Renal cortex interstitium (tissue), 11 donors: ENCODE data around the gene PPP6R1. TPM values are rescaled to one million over a fixed set of nuclear protein-coding genes. Genes with fewer than 3 reads are reported as not detected.

Source experiments
- DNase-seq, 11 donors: peaks; one replicate each; pipeline ENCODE4 v3.0.0-alpha.2; 2013; ENCODE audit warnings: low read depth in 9 of 11, low spot score in 4 of 11; ENCODE audit errors: extremely low read depth in 1 of 11
- polyA plus RNA-seq, 3 donors: library from polyadenylated mRNA; unstranded; fragments of 120-200 nt; gene quantifications; one replicate each; pipeline ENCODE4 v1.2.1, GENCODE V29; 2013; ENCODE audit not compliant: insufficient read length in 3 of 3

The PPP6R1 gene
- polyA plus RNA-seq, 3 donors = 39.3 to 52.1 (median 48.9) TPM

GRCh38 chr19:55287361-55288079, 28.7 kb upstream of the PPP6R1 start:
- no peak for DNase-seq

- DNase-seq = no peak
These were observed 26.5 kb upstream of the PPP6R1 start for GRCh38 chr19:55285229-55285890.

GRCh38 chr19:55284405-55285058, 25.7 kb upstream of the PPP6R1 start:
- no peak for DNase-seq

- peak in 6 of 11 donors; percentile 53 to 73 (median 68) for DNase-seq
These were observed 24.9 kb upstream of the PPP6R1 start, which contains the start of gene BRSK1 for GRCh38 chr19:55283548-55284377. Gene BRSK1 (plus strand): TSS chr19:55283997. CDS start chr19:55284443, 446 bp downstream.

- peak; percentile 87 to 94 (median 90) for DNase-seq
These were observed 21.2 kb upstream of the PPP6R1 start, which contains the start of gene HSPBP1 for GRCh38 chr19:55279770-55280643. Gene HSPBP1 (minus strand): TSS chr19:55280110. CDS start chr19:55279608, 502 bp downstream.

- DNase-seq = no peak
These were observed 20.5 kb upstream of the PPP6R1 start for GRCh38 chr19:55279340-55279739.

- DNase-seq = no peak
These were observed 19.7 kb upstream of the PPP6R1 start for GRCh38 chr19:55278391-55279135.

GRCh38 chr19:55277494-55277893, 18.7 kb upstream of the PPP6R1 start:
- DNase-seq = no peak

- no peak for DNase-seq
These were observed 18.1 kb upstream of the PPP6R1 start for GRCh38 chr19:55276720-55277430.

- no peak for DNase-seq
These were observed 17.3 kb upstream of the PPP6R1 start for GRCh38 chr19:55275851-55276719.

GRCh38 chr19:55273978-55274707, 15.3 kb upstream of the PPP6R1 start:
- no peak for DNase-seq

GRCh38 chr19:55272142-55272541, 13.3 kb upstream of the PPP6R1 start:
- no peak for DNase-seq

GRCh38 chr19:55270172-55270942, 11.5 kb upstream of the PPP6R1 start:
- no peak for DNase-seq

- no peak for DNase-seq
These were observed 10.5 kb upstream of the PPP6R1 start for GRCh38 chr19:55269299-55269698.

- no peak for DNase-seq
These were observed 8.0 kb upstream of the PPP6R1 start for GRCh38 chr19:55266840-55267239.
